ENCODE results near the gene OLFM1.

Gene OLFM1

GRCh38 chr9:135076876-135077430 is 10.5 kb upstream of the OLFM1 start:
- no peak for DNase-seq

GRCh38 chr9:135077497-135078200 is 9.8 kb upstream of the OLFM1 start:
- no peak for DNase-seq

GRCh38 chr9:135078361-135078821 is 9.1 kb upstream of the OLFM1 start:
- DNase-seq: no peak

GRCh38 chr9:135079018-135079417 is 8.4 kb upstream of the OLFM1 start:
- no peak for DNase-seq

GRCh38 chr9:135079676-135080075 is 7.8 kb upstream of the OLFM1 start:
- no peak for DNase-seq

- DNase-seq: no peak
These were observed 6.9 kb upstream of the OLFM1 start for GRCh38 chr9:135080286-135081263.

- no peak for DNase-seq
These were observed 6.2 kb upstream of the OLFM1 start for GRCh38 chr9:135081264-135081660.

- no peak for DNase-seq
These were observed 5.7 kb upstream of the OLFM1 start for GRCh38 chr9:135081731-135082130.

- no peak for DNase-seq
These were observed 4.9 kb upstream of the OLFM1 start for GRCh38 chr9:135082536-135082935.

- no peak for DNase-seq
These were observed 4.1 kb upstream of the OLFM1 start for GRCh38 chr9:135083241-135083810.

GRCh38 chr9:135083831-135084230 is 3.6 kb upstream of the OLFM1 start:
- no peak for DNase-seq

- DNase-seq: no peak
These were observed 3.2 kb upstream of the OLFM1 start for GRCh38 chr9:135084262-135084661.

GRCh38 chr9:135084881-135085760 is 2.3 kb upstream of the OLFM1 start:
- DNase-seq: no peak

- peak; percentile 59 to 61 for DNase-seq
These were observed 1.5 kb upstream of the OLFM1 start for GRCh38 chr9:135085830-135086546.

GRCh38 chr9:135086597-135087488 is 625 bp upstream of the OLFM1 start:
- DNase-seq: no peak

- DNase-seq: no peak
These were observed 455 bp downstream of the OLFM1 start for GRCh38 chr9:135087899-135088347.

GRCh38 chr9:135088348-135088978 is 995 bp downstream of the OLFM1 start:
- no peak for DNase-seq

- peak in 1 of 2 experiments; percentile 14 for DNase-seq
These were observed 1.7 kb downstream of the OLFM1 start for GRCh38 chr9:135088979-135089847.

GRCh38 chr9:135090081-135090480 is 2.6 kb downstream of the OLFM1 start:
- no peak for DNase-seq
